SIG-M5 treated with dmso at 0.1 percent for 504 hours (cell line): Measurements from ENCODE around the gene RAET1G.
"Not testable (repeated sequence)": the region's sequence is repeated elsewhere in the genome, so short reads cannot be mapped to it uniquely, and the experiment has no call there.

ENCODE experiments used
- DNase-seq: peaks from one replicate; lab custom pipeline; 2025; ENCODE audit not compliant: unreplicated experiment; lab: John Stamatoyannopoulos, UW

RAET1G gene

GRCh38 chr6:149913540-149914240, 9.2 kb downstream of the RAET1G start:
- DNase-seq: no peak

- DNase-seq: no peak
Observed at GRCh38 chr6:149913085-149913484, 9.8 kb downstream of the RAET1G start.

GRCh38 chr6:149912680-149913079, 10.2 kb downstream of the RAET1G start:
- not testable (repeated sequence) for DNase-seq

- no peak for DNase-seq
Observed at GRCh38 chr6:149910721-149911151, 12.2 kb downstream of the RAET1G start.

- DNase-seq: no peak
Observed at GRCh38 chr6:149909701-149910470, 13.0 kb downstream of the RAET1G start.

GRCh38 chr6:149908480-149908879, 14.4 kb downstream of the RAET1G start:
- DNase-seq: not testable (repeated sequence)

- no peak for DNase-seq
Observed at GRCh38 chr6:149907317-149907716, 15.6 kb downstream of the RAET1G start.

- DNase-seq: no peak
Observed at GRCh38 chr6:149906405-149906804, 16.5 kb downstream of the RAET1G start.

- no peak for DNase-seq
Observed at GRCh38 chr6:149905911-149906371, 17.0 kb downstream of the RAET1G start.

- no peak for DNase-seq
Observed at GRCh38 chr6:149905371-149905910, 17.5 kb downstream of the RAET1G start.

- DNase-seq: no peak
Observed at GRCh38 chr6:149904661-149905370, 18.1 kb downstream of the RAET1G start.

- DNase-seq: no peak
Observed at GRCh38 chr6:149903938-149904611, 18.8 kb downstream of the RAET1G start.

- DNase-seq: no peak
Observed at GRCh38 chr6:149901444-149902140, 21.3 kb downstream of the RAET1G start.

GRCh38 chr6:149900620-149901443, 22.1 kb downstream of the RAET1G start:
- no peak for DNase-seq

GRCh38 chr6:149899926-149900619, 22.8 kb downstream of the RAET1G start:
- no peak for DNase-seq

GRCh38 chr6:149899486-149899885, 23.4 kb downstream of the RAET1G start:
- DNase-seq: no peak

- no peak for DNase-seq
Observed at GRCh38 chr6:149898966-149899365, 24.0 kb downstream of the RAET1G start.

GRCh38 chr6:149897855-149898744, 24.8 kb downstream of the RAET1G start, which contains the start of gene RAET1E:
Gene RAET1E (minus strand): TSS chr6:149898113. CDS start chr6:149890901, 7,212 bp downstream.
- no peak for DNase-seq
